Measurements from ENCODE around the gene HMOX1. TPM values are rescaled to one million over a fixed set of nuclear protein-coding genes. Genes with fewer than 3 reads are reported as not detected.

The HMOX1 gene
- total and polyA plus RNA-seq, 2 of the 13 experiments (the other 11 are each of a cell fraction or from before 2014, with no cell fraction given): 53.6 to 67.4 TPM

DNA sequence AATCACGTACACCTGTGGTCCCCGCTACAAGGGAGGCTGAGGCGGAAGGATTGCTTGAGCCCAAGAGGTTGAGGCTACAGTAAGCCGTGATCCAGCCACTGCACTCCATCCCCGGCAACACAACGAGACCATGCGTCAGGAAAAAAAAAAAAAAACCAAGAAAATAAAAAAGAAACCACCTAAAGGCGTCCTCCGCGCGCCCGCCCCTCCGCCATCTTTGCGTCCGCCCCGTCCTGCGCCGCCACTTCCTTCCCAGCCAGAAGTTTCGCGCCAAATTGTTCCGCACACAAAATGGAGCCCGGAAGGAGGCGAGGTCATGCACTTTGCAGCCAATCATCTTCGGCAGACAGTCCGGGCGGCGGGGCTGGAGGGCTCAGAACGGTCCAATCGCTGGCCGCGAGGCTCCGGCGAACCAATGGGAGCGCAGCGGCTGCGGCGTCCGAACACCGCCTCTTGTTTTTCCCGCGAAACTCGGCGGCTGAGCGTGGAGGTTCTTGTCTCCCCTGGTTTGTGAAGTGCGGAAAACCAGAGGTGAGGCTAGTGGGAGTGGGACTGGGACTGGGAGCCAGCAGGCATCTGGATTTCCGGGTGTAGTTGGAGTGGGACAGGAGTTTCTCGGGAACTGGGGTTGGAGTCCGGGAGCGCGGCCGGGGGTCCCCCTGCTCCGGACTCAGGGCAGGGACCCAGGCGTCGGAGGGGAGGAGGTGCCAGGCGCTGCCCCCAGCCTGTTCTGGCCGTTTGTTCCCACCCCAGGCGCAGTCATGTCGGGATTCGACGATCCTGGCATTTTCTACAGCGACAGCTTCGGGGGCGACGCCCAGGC is 19.0 kb downstream of the HMOX1 start, which contains the start of gene MCM5 (continued):
- TF ChIP-seq PRDM4 (CRISPR knock-in tag; IDR thresholded peaks at IDR 0.05; ENCODE audit: borderline replicate concordance) (no peak), NFKB2 (CRISPR knock-in tag; IDR thresholded peaks at IDR 0.05; ENCODE audit: borderline replicate concordance) (peak; percentile 79), ZNF562 (CRISPR knock-in tag; IDR thresholded peaks at IDR 0.05; ENCODE audit: borderline replicate concordance) (no peak), ZNF44 (CRISPR knock-in tag; IDR thresholded peaks at IDR 0.05) (peak; percentile 32; the same call in 1 of the 2 replicates), KAT8 (CRISPR knock-in tag; IDR thresholded peaks at IDR 0.05) (peak; percentile 96), MIER3 (CRISPR knock-in tag; IDR thresholded peaks at IDR 0.05; ENCODE audit: borderline replicate concordance) (peak; percentile 45; the same call in 1 of the 2 replicates), SRF (IDR thresholded peaks at IDR 0.05; ENCODE audit: low read depth, low read length) (no peak), ZNF704 (CRISPR knock-in tag; IDR thresholded peaks at IDR 0.05; ENCODE audit: borderline replicate concordance) (peak; percentile 82; the same call in 1 of the 2 replicates), RAD51 (IDR thresholded peaks at IDR 0.05; ENCODE audit: borderline replicate concordance) (no peak), SRSF9 (IDR thresholded peaks at IDR 0.05; ENCODE audit: borderline replicate concordance, insufficient read depth, low read depth, low read length, poor library complexity, severe bottlenecking) (no peak), HMGXB3 (CRISPR knock-in tag; IDR thresholded peaks at IDR 0.05; ENCODE audit: borderline replicate concordance) (peak; percentile 86), TFDP2 (CRISPR knock-in tag; IDR thresholded peaks at IDR 0.05) (peak; percentile 99), ZSCAN22 (CRISPR knock-in tag; IDR thresholded peaks at IDR 0.05) (no peak), KLF12 (CRISPR knock-in tag; IDR thresholded peaks at IDR 0.05; ENCODE audit: borderline replicate concordance) (peak; percentile 61; the same call in 1 of the 2 replicates)
- TF ChIP-seq, protein P1, sequence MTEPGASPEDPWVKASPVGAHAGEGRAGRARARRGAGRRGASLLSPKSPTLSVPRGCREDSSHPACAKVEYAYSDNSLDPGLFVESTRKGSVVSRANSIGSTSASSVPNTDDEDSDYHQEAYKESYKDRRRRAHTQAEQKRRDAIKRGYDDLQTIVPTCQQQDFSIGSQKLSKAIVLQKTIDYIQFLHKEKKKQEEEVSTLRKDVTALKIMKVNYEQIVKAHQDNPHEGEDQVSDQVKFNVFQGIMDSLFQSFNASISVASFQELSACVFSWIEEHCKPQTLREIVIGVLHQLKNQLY (CRISPR knock-in tag; IDR thresholded peaks at IDR 0.05): peak; percentile 37; the same call in 1 of the 2 replicates
- TF ChIP-seq, protein P2, sequence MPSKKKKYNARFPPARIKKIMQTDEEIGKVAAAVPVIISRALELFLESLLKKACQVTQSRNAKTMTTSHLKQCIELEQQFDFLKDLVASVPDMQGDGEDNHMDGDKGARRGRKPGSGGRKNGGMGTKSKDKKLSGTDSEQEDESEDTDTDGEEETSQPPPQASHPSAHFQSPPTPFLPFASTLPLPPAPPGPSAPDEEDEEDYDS (CRISPR knock-in tag; IDR thresholded peaks at IDR 0.05): peak; percentile 81
- TF ChIP-seq, protein P3, sequence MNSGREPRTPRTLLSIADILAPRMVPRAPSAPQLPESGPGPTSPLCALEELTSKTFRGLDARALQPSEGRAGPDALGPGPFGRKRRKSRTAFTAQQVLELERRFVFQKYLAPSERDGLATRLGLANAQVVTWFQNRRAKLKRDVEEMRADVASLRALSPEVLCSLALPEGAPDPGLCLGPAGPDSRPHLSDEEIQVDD (CRISPR knock-in tag; IDR thresholded peaks at IDR 0.05; ENCODE audit: borderline replicate concordance): no peak
